GM12892 (cell line): ENCODE data around the gene CNOT11.

ENCODE experiments used
- POLR2A ChIP-seq: IDR thresholded peaks from 2 replicates; pipeline ENCODE4 v1.6.1; 2011; ENCODE audit warnings: low read depth, low read length, control low read depth
- POLR2AphosphoS5 ChIP-seq: IDR thresholded peaks from 2 replicates; pipeline ENCODE4 v1.6.1; 2011; ENCODE audit warnings: low read depth, low read length, control low read depth
- TAF1 ChIP-seq: IDR thresholded peaks from 2 replicates; pipeline ENCODE4 v1.6.1; 2011; ENCODE audit warnings: low read depth, mild to moderate bottlenecking, control low read depth, low read length, borderline replicate concordance

DNA sequence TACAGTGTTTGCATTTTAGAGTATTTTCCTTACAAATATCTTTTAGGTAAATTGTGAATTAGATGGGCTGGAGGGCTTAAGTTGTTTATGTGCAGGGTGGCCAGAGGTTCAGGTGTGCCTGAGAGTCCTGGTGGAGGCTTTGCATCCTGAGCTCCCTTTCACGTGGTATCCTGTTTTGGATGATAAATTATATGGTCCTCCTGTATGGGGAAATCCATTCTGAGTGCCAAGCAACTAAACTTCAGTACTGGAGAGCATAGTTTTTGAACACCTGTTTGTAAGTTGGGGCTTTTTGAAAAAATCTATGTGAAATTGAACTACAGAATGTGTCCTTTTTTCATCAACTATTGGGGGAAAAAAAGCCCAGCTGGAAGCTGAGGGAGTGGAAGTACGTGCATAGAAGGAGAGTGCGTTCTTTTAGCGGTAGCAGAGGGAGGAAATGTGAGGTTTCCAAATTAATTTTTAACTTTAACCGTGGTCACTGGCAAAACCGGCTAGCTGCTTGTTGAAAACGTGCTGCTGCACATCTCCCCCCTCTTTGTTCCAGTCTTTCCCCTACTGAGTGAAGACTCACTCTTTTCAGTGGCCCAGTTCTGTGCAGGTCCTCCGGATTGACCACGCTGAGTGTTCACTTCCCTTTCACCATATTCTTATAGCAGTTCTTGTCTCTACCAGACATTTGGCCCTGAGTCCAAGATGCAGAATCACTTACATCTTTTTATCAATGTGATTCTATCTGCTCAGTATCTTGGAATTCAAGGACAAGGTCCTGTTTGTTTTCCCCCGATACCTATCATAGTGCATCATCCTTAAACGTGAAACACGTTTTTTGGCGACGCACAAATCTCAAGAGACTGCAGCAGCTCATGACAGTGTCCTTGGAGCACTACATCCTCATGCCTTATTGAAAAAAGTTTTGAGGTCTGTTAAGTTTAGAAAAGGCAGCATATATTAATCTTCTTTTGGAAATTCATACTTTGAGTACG is 15.3 kb downstream of the CNOT11 start:
- TF ChIP-seq POLR2A (no peak), POLR2AphosphoS5 (no peak), TAF1 (no peak)
